GM21381 (cell line): ENCODE measurements around the gene NAT8L.

Experiments
- ATAC-seq: cut with Tn5 transposase; IDR thresholded peaks from one replicate; pipeline ENCODE4 v1.9.1; 2021; ENCODE audit warnings: mild to moderate bottlenecking, moderate library complexity; ENCODE audit not compliant: unreplicated experiment

NAT8L gene

DNA sequence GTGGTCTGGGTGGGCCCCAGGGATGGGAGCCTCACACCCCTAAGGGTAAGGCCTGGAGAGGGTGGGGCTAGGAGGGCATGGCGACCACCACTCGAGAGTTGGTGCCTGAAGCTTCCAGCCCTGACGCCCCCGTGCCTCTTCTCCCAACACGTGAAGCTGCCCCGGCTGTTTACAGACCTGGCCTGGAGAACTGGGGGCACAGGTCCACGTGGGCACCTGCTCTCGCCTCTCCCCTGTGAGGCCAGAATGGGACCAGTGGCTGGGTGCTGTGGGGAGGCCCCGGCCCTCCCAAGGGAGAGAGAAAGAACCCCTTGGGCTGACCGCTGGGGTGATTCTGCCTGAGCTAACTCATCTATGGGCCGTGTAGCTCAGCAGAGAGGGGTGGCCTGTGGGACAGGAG is 15.5 kb downstream of the NAT8L start:
- ATAC-seq = no peak

DNA sequence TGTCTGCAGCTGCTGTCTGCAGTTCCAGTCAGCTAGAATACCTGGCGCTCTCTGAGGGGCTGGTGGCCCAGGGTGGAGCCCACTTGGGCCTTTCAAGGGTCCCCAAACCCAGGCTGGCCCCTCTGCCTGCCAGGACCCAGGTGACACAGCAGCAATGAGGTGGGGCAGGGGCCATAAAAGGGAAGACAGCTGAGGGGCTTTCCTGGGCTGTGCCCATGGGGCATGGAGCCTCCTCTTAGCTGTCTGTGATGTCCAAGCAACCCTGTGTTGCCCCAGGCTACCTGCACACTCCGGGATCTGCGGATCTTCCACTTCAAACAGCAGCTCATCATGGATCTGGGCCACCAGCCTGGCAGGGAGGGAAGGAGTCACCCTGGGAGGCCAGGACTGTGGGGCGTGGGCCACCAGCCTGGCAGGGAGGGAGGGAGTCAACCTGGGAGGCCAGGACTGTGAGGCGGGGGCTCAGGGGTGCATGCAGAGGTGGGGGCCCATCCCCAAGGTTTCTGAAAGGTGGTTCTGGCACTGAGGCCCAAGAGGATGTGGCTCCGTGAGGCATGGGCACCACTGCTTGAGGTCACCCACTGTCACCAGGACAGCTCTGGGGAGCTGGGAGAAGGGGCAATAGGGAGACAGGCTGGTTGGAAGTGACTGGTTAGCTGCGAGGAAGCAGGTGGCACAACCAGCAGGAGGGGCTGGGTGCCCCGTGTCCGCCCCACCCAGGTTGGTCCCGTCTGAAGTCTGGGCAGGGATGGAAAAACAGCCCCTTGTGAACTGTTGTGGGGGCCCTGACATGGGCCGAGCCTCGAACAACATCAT is 16.3 kb downstream of the NAT8L start:
- ATAC-seq = no peak

DNA sequence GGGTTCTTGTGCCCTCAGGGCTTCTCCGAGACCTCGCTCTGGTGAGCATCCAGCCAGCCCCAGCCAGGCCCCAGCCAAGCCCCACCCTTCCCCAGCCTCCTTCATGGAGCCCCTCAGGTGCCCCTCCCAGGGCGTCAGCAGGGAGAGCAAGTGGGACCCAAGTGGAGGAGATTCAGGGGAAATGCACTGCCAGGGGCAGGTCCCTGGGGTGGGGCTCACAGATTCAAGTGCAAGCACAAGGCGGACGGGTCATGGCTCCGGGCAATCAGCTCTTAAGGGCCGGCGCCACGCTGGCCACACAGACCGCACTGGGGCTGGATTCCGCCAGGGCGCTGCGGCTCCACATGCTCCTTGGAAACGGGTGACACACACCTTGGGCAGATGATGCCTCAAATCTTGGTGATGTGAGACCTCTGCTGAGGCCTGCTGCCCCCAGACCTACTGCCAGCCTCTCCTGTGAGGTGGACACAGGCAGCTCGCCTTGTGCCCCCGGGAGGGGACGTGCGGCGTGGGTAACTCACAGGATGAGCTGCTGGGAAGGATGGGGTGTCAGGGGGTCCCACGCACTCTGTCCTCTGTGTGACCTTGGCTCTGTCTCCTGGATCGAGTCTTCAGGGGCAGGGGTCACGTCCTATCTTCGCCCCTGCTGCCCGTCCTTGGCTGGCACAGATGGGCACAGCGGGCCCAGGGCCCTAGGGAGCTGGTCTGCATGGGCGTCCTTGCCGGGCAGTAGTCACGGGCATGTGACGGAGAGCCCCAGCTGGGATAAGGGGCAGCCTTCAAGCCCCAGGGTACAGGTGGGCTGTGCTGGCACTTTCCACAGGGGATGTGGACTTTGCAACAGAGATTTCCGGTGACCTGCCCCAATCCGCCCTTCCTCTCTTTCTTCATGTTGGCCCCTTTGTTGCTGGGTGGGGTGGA is 17.1 kb downstream of the NAT8L start:
- no peak for ATAC-seq

DNA sequence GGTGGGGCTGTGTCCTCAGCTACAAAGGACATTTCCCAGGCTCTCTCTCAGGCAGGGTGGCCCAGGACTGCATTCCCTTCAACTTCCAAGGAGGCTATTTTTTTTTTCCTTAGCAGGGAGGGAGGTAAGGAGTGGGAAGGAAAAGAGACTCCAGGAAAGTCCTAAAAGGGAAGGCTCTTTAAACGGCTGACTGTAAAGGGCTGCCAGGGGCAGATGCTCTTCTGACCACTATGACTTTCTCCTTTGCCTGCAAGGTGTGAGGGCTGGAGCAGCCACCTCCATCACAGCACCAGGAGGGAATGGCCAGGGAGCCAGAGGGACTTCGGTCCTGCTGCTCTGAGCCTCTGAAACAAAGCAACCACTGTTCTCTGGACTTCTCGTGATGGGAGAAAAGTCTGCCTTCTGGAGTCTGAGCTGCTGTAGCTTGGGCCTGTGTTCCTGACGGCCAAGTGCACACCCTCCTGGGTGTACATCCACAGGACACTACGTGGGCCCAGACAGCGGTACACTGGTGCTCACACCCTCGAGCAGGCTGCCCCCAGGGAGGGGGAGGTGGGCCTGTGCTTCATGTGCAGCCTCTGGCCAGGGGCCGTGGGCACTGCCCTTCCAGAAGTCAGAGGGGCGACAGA is 17.9 kb downstream of the NAT8L start:
- no peak for ATAC-seq

DNA sequence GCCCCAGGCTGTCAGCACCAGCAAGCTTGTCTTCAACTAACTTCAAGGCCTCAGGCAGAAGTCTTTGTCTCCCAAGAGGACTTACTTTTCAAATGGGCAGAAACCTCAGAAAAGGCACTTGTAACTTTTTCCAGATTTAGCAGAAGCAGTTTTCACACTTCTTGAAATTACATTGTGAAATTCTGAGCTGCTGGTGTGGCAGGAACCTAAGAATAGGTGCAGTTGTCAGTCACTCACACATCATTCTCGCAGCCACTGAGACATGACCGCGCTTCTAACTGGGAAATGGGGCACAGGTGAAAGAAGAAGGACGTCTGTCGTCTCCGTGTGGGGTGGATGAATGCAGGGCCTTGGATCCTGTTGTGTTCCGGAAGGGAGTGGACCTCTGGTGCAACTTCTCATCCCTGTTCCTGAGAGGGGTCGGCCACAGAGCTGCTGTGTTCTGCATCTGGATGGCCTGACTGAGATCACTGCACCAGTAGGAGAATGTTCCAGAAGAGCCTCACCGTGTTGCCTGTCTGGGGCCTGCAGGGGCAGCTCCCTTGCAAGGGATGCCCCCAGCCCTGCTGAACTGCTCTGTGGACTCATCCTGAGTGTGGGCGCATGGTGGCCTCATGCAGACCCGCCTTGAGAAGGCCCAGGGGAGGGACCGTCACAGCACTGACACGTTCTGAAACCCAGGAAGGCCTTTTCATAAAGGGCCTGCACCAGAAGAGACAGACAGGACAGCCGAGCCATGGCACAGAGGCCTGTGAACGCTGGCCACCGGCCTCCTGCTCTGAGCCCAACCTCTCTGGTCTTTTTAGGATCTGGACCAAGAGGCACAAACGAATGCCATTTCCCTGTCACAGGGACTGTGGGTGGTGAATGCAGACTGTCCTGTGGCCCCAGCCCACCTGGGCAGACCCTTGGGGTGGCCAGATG is 18.7 kb downstream of the NAT8L start:
- no peak for ATAC-seq

DNA sequence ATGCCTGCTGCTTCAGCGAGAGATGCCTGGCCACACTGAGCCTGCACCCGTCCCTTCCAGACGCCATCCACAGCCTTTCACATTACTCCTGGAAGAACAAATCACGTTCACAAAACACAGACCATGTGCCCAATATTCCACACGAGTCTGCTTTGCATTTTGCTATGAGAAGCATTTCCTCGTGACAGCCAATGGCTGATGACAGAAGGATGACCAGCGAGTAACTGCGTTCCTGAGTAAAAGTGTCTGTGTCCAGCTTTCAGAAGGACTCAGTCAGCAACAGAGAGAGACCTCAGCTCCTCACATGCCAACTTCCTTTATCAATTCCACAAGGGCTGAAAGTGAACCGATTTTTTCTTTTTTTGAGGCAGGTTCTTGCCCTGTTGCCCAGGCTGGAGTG is 19.5 kb downstream of the NAT8L start:
- no peak for ATAC-seq

DNA sequence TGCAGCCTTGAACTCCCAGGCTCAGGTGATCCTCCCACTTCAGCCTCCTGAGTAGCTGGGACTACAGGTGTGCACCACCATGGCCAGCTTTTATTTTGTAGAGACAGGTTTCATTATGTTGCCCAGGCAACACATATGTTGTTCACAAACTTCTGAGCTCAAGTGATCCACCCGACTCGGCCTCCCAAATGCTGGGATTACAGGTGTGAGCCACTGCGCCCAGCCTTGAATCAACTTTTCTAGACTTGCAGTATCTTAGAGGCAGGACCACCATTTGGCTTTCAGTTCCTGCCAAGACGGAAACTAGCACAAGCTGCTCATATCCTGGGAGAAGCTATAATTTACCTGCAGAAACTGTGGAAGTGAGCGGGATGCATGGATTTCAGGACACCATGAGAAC is 19.9 kb downstream of the NAT8L start:
- ATAC-seq = no peak

DNA sequence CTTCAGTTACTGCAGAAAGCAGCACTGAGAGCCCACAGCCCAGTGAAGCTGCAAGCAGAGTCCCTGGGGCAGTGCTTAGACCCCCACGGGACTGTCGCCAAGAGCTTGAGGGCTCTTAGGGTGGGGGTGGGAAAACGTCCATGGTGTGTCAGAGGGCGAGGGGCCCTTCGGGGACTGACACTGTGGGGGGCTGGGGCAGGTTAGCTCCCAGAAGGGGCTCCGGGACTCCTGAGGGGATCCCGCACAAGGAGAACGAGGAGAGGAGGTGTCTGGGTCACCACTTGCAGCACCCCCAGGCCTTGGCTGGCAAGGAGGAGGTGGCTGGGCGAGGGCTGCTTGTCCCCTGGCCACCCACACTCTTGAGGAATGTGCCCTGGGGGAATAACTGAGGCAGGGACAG is 20.8 kb downstream of the NAT8L start:
- ATAC-seq = no peak

DNA sequence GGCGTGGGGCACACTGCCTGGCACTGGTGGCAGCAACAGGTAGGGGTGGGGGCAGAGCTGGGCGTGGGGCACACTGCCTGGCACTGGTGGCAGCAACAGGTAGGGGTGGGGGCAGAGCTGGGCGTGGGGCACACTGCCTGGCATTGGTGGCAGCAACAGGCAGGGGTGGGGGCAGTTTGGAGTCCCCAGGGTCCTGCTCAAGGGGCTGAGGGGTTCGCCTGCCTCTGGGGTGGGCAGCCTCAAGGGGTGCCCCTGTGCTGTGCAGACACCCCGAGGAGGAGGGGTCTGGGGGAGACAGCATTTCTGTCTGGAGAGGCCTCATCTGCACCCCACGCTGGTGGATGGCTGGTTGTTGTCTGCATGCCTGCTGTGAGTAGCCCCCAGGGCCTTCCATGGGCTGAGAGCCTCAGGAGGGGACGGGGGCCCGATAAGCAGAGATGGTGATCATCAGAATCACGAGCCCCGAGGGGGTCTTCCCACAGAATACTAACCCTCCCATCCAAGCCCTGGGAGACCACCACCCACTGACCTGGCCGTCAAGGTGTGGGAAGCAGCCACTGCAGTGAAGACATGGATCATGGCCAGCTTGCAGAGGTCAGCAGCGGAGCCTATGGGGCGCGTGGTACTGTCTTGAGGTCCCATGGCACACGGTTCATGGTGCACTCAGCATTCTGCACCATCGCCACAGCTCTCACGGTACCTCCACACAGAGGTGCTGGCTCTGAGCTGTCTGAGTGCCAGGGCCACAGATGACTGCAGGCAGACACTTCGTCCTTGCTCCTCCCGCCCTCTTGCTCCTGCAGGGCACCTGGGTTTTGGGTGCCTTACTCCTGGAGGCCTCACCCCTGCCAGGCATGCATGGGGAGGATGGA is 21.5 kb downstream of the NAT8L start:
- no peak for ATAC-seq

DNA sequence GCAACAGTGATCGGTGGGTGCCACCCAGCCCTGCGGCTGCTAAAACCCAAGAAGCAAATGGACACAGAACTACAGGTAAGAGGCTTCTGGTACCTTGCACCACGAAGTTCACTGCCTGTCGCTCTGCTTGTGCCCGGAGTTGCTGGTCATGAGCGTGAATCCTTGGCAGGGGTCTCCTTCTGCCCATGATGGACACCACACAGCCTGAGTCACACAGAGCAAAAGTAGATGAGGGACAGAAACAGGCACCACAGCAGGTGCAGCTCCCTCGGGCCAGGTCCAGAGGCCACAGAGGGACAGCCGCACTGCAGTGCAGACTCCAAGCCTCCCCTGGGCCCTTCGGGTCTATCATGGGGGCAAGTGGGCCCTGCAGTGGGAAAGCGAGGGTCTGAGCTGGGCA is 22.4 kb downstream of the NAT8L start:
- ATAC-seq = no peak

DNA sequence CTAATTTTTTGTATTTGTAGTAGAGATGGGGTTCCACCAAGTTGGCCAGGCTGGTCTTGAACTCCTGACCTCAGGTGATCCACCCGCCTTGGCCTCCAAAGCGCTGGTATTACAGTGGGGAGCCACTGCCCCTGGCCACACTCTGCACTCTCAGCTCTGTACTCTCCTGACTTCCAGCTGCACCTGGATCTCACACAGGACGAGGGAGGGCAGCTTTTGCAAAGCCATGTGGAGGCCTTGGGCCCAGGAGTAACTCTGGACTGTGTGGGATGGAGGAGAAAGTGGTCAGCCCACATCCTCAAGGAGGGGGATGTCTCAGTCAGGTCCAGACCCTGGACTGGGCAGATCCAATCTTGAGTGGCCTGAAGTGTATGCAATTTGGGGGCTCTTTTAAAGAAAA is 23.0 kb downstream of the NAT8L start:
- ATAC-seq = no peak

DNA sequence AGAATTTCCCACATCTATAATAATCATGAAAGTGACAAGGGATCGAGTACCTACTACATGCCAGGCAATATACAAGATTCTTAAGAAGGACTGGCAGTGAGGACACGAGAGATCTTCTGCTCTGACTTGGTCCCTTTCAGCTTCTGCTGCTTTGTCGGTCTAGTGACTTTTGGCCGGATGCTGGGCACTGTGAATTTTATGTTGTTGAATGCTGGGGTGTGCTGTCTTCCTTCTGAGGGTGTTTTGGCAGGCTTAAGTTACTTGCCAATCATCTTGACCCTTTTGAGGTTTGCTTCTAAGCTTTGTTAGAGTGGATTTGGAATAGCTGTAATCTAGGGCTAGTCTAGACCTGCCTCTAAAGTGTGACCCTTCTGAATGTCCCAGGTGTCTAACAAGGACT is 23.5 kb downstream of the NAT8L start:
- ATAC-seq = no peak

DNA sequence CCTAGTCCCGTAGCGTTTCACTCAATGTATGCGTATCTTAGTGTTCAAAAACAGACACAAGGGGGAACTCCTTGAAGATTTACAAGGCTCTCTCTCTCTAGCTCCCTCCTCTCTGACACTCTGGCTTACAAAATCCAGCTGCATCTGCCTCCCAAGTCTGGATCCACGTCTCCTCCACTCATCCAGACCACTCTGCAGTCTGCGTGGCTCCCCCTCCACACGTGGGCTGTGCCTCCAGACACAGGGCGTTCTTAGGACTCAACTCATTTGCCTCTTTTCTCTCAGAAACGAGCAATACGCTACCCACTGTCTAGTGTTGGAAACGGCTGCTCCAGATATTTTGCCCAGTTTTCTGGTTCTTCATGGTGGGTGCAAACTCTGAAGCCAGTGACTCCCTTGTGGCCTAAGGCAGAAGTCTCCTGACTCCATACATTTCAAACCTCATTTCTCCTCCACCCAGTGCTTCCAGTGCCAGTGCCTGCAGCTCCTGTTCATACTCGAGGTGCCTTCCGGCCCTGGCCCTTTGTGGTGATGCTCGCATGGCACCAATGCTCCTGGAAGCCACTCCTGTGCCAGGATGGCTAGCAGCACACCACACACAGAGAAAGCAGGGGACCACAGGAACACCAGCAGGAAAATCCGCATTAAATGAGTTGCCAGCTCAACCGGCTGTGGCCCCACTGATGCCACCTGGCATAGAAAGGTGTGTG is 24.1 kb downstream of the NAT8L start:
- no peak for ATAC-seq

DNA sequence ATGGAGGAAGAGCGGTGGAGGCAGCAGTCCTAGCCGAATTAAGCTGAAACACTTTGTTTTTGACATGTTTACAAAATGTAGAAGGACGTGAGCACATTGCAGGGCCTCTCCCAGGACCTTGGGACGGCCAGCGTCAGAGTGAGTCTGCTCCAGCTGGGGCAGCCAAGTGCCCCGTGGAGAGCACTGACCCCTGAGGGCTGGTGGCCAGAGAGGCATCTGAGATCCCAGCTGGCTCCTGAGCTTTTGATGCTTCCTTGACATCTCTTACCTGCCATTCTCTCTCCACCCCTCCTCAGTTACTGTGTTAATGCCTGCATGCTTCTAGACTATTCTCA is 24.7 kb downstream of the NAT8L start:
- ATAC-seq = no peak

DNA sequence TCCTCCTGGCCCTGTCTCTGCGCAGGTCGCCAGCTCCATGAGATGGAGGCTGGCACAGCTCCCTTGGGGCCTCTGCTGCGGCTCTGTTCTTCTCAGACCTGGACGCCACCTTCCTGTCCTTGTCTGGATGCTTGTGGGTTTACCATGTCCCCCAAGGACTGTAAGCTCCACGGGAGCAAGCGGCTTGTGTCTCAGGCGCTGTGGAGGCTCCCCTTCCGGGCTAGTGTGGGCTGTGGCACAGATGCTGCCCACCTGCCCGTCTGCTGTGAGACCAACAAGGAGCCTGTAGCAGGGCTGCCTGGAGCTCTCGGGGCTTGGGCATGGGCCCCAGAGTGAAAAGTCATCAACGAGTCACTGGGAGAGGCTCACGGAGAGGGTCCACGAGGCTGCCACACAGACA is 25.2 kb downstream of the NAT8L start:
- ATAC-seq = no peak

DNA sequence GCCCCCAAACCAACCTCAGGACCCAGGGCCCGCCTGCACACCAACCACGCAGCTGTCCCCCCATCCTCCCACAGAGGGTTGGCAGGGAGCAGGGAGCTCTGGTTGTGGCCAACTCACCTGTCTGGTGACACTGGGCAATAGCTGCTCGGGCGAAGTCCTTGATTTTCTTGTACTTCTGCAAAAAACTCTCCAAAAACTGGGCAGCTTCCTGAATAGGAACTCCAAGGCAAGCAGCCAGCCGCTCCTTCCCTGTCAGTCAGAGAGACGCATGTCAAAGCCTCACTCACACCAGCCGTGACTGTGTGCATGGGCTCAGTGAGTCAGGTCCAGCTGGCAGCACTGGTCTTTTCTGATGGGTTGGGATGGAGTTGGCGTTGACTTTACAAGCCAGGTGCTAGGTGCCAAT is 26.4 kb downstream of the NAT8L start:
- ATAC-seq = no peak

DNA sequence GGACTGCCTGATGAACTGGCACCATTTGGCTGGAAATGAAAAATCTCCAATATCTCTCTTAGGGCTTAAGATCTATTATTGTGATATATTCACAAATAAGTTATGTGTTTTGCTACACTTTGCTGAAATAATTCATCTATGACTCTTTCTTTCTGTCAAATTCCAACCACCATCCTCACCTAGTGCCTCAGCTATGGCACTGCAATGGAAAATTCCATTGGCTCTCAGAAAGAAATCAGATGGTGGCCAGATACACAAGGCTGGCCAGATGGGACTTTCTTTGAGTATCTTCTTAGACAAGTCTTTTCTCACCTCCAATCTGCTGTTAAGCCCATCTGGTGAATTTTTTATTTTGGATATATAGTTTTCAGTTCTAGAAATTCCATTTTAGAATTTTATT is 28.0 kb downstream of the NAT8L start:
- ATAC-seq = no peak

DNA sequence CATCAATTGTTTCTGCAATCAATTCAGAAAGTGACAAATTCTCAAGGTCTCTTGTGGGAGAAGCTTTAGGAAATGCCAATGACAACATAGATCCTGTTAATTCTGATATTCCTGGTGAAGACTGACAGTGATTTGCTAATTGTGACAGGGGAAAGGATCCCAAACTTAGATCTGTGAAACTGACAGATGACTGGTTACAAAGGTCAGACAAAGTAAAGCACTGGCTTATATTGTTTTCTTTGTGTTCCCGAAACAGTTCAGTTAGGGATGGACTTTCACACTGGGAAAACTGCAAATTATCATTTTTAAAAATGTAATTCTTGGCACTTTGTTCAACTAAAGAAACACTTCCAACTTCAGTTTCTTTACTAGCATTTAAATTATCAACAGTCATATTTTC is 30.1 kb downstream of the NAT8L start:
- no peak for ATAC-seq

DNA sequence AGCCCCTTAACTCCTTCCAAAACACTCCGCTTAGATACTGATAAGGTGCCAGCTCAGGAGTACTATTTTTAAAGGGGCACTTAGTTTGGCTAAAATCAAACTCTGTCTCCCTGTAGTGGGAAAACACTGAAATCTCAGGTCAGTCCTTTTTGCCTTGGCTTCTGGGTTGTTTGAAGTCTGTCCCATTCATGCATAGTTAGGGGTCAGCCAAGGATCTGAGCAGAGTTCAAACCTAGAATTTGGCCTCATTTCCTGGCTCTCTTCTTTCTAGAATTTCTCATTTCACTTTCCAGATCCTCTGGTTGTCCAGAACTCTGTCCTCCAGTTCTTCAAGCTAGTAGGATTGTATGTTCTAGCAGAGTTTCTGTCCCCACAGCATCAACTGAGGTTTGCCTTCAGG is 31.5 kb downstream of the NAT8L start:
- no peak for ATAC-seq
